Ovary (tissue), 9 donors: ENCODE results near the gene GDPD4. TPM values are rescaled to one million over a fixed set of nuclear protein-coding genes. Genes with fewer than 3 reads are reported as not detected.

Source experiments
- DNase-seq, 5 donors: peaks; one replicate each; pipeline ENCODE4 v3.0.0-alpha.2; 2019 to 2020
- H3K27ac ChIP-seq, 2 donors: fragments of 200-600 bp; one replicate each; pipeline versions ENCODE4 v1.5.1 to v1.8.0; 2019 to 2022
- H3K27me3 ChIP-seq: fragments of 200-600 bp; one replicate; pipeline ENCODE4 v1.8.0; 2022
- H3K36me3 ChIP-seq: fragments of 200-600 bp; sonication (generic); one replicate; pipeline ENCODE4 v1.5.1; 2019
- H3K4me1 ChIP-seq: one replicate; pipeline ENCODE4 v1.8.1; 2013; ENCODE audit warnings: mild to moderate bottlenecking, moderate library complexity; ENCODE audit not compliant: insufficient read depth
- H3K4me3 ChIP-seq: fragments of 200-600 bp; sonication (generic); one replicate; pipeline ENCODE4 v1.5.1; 2017
- H3K9me3 ChIP-seq, 2 donors: fragments of 200-600 bp in 1 of 2; sonication (generic) in 1 of 2; one replicate each; pipeline versions ENCODE4 v1.5.1 to v1.8.1; 2013 to 2019; ENCODE audit warnings: mild to moderate bottlenecking in 1 of 2, moderate library complexity in 1 of 2
- CTCF ChIP-seq, 3 donors: fragments of 450-650 bp in 2 of 3; fragments of 200-600 bp in 1 of 3; IDR thresholded peaks; one replicate each; pipeline versions ENCODE4 v1.5.1 to v1.8.0; 2016 to 2022; ENCODE audit warnings: antibody characterized with exemption in 3 of 3, mild to moderate bottlenecking in 1 of 3
- EP300 ChIP-seq: sonication (generic); formaldehyde crosslinking; IDR thresholded peaks from one replicate; pipeline ENCODE4 v1.6.1; 2017; ENCODE audit warnings: antibody characterized with exemption
- POLR2A ChIP-seq: fragments of 450-650 bp; IDR thresholded peaks from one replicate; pipeline ENCODE4 v1.6.1; 2017; ENCODE audit warnings: antibody characterized with exemption, mild to moderate bottlenecking, moderate library complexity
- WGBS, 3 donors: extraction: QIAGEN DNeasy Blood & Tissue Kit in 1 of 3; methylation state at CpG; one replicate each; pipeline versions ENCODE4 v1.1.5 to v1.1.7; 2013 to 2017; 5-methylcytosine and 5-hydroxymethylcytosine counted together
- intact Hi-C, 4 donors: fragments of 100-400 bp; cut with DNase I; formaldehyde crosslinking; loops; one replicate each; pipeline versions ENCODE4 v1.11.0 to v1.15.1; 2022 to 2023
- polyA plus RNA-seq, 2 donors: library from polyadenylated mRNA; stranded (reverse); fragments of 200-250 nt in 1 of 2; fragments of 350-450 nt in 1 of 2; fragmentation: Illumina TruSeq in 1 of 2; extraction: RNeasy Lipid Tissue Mini Kit (QIAGEN cat#74804) in 1 of 2; gene quantifications; one replicate each; pipeline ENCODE4 v1.2.3, GENCODE V29; 2013 to 2014
- total RNA-seq, 7 donors: library from RNA; depleted of rRNA in 2 of 7; stranded (reverse); fragments of >200 nt in 2 of 7; fragmentation: NEBNext Ultra II Directional in 3 of 7; extraction: Animal tissue kit (Norgen Biotek cat#: 25700) in 3 of 7; gene quantifications; one replicate each; pipeline versions ENCODE4 v1.1.0 to v1.2.4, GENCODE V29; 2016 to 2023
- donor health status: DM: no; HTN: no; CAD: no; lungs with moderate emphysema.
- donor health status: DM: no; HTN: no; CAD: no.
- donor health status: Bipolar disorder and iron deficiency.
- donor health status: DM: yes; HTN: yes; CAD: no.
- donor health status: DM: no; HTN: no; CAD: no.
- donor health status: DM: yes; HTN: yes; CAD: no.

GDPD4 gene
- total and polyA plus RNA-seq, 9 donors: 0.32 TPM; not detected in 8

GRCh38 chr11:77182542-77183430 lies 118.7 kb downstream of the GDPD4 start:
- H3K4me3 ChIP-seq: no peak overlapping the region
- WGBS, 3 donors: 89 to 90% (median 90%) methylated on average over 21 of the region's 21 CpGs
- TF ChIP-seq EP300 (no peak), CTCF (IDR thresholded peaks at IDR 0.05) (no peak), POLR2A (no peak)
- no peak for DNase-seq
- H3K9me3 ChIP-seq: no peaks in the 10 kb centered on the region
- H3K36me3 ChIP-seq: no peaks in the 10 kb centered on the region
- H3K27ac ChIP-seq: no peak overlapping the region
- no peaks in the 10 kb centered on the region for H3K27me3 ChIP-seq
- peaks cover 7% of the 10 kb centered on the region for H3K4me1 ChIP-seq
- intact Hi-C loops: loop anchor here in 1 of 4 donors (10.0 kb wide), 2 partner anchors 138 to 372 kb away; no protein-coding TSS in a partner anchor

DNA sequence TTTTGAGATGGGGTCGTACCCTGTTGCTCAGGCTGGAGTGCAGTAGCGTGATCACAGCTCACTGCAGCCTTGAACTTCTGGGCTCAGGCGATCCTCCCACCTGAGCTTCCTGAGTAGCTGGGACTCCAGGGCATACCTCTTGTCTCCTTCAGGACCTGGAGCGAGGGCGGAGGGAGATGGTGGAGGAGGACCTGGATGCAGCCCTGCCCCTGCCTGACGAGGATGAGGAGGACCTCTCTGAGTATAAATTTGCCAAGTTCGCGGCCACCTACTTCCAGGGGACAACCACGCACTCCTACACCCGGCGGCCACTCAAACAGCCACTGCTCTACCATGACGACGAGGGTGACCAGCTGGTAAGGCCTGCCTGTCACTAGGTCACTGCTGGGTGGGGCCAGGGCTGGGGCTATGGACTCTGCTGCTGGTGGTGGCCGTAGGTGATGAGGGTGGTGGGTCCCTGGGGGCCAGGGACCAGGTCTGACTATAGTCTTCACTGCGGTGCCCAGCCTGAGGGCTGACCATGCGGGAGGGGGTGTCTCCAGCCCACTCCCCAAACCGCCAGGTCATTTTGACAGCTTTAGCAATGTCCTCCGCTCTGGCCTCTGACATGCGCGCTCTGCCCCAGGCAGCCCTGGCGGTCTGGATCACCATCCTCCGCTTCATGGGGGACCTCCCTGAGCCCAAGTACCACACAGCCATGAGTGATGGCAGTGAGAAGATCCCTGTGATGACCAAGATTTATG lies 119.5 kb downstream of the GDPD4 start:
- TF ChIP-seq POLR2A (no peak), EP300 (no peak), CTCF (IDR thresholded peaks at IDR 0.05) (no peak)
- intact Hi-C loops: loop anchor here in 1 of 4 donors (10.0 kb wide), 2 partner anchors 137 to 373 kb away; no protein-coding TSS in a partner anchor
- Histone ChIP-seq H3K27me3 (no peaks in the 10 kb centered on the region), H3K4me1 (peaks cover 7% of the 10 kb centered on the region), H3K9me3 (no peaks in the 10 kb centered on the region), H3K27ac (no peak overlapping the region), H3K4me3 (no peak overlapping the region), H3K36me3 (no peaks in the 10 kb centered on the region)
- WGBS, 3 donors: 85 to 92% (median 90%) methylated on average over 22 of the region's 22 CpGs
- no peak for DNase-seq

- Histone ChIP-seq H3K27me3 (no peaks in the 10 kb centered on the region), H3K36me3 (no peaks in the 10 kb centered on the region), H3K4me1 (peaks cover 7% of the 10 kb centered on the region), H3K4me3 (no peak overlapping the region), H3K27ac (no peak overlapping the region), H3K9me3 (no peaks in the 10 kb centered on the region)
- WGBS, 3 donors: 95% methylated on average over 11 of the region's 11 CpGs
- no peak for DNase-seq
- intact Hi-C loops: loop anchor here in 1 of 4 donors (10.0 kb wide), 2 partner anchors 136 to 374 kb away; no protein-coding TSS in a partner anchor
- TF ChIP-seq POLR2A (no peak), EP300 (no peak), CTCF (IDR thresholded peaks at IDR 0.05) (no peak)
Measured at GRCh38 chr11:77181226-77181625, 120.3 kb downstream of the GDPD4 start.

DNA sequence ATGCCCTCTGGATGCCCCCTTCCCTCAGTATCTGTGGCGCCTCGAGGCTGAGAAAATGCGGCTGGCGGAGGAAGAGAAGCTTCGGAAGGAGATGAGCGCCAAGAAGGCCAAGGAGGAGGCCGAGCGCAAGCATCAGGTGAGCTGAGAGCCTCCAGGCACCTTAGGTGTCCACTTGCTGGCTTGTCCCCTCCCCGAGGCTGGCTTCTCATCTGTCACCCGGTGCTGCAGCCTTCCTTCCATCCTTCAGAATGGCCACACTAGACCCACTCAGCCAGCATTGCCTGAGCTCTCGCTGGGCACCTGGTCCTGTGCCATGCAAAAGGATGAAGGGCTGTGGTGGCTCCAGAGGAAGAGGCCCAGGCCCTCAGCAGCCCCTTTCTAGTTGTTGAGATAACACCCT lies 121.1 kb downstream of the GDPD4 start:
- H3K9me3 ChIP-seq: no peaks in the 10 kb centered on the region
- H3K36me3 ChIP-seq: no peaks in the 10 kb centered on the region
- H3K4me3 ChIP-seq: no peak overlapping the region
- H3K27me3 ChIP-seq: no peaks in the 10 kb centered on the region
- H3K27ac ChIP-seq: no peak overlapping the region
- no peak for DNase-seq
- TF ChIP-seq POLR2A: no peak
- TF ChIP-seq EP300: no peak
- TF ChIP-seq CTCF (IDR thresholded peaks at IDR 0.05): no peak
- intact Hi-C loops: loop anchor here in 1 of 4 donors (10.0 kb wide), 2 partner anchors 136 to 374 kb away; no protein-coding TSS in a partner anchor
- peaks cover 7% of the 10 kb centered on the region for H3K4me1 ChIP-seq
- 89 to 92% (median 91%) methylated on average over 11 of the region's 11 CpGs for WGBS, 3 donors
